GM21619 (cell line): ENCODE results near the gene PDHA1.

ENCODE experiments used
- ATAC-seq: cut with Tn5 transposase; IDR thresholded peaks from one replicate; pipeline ENCODE4 v1.9.1; 2021; ENCODE audit not compliant: unreplicated experiment

PDHA1 gene

DNA sequence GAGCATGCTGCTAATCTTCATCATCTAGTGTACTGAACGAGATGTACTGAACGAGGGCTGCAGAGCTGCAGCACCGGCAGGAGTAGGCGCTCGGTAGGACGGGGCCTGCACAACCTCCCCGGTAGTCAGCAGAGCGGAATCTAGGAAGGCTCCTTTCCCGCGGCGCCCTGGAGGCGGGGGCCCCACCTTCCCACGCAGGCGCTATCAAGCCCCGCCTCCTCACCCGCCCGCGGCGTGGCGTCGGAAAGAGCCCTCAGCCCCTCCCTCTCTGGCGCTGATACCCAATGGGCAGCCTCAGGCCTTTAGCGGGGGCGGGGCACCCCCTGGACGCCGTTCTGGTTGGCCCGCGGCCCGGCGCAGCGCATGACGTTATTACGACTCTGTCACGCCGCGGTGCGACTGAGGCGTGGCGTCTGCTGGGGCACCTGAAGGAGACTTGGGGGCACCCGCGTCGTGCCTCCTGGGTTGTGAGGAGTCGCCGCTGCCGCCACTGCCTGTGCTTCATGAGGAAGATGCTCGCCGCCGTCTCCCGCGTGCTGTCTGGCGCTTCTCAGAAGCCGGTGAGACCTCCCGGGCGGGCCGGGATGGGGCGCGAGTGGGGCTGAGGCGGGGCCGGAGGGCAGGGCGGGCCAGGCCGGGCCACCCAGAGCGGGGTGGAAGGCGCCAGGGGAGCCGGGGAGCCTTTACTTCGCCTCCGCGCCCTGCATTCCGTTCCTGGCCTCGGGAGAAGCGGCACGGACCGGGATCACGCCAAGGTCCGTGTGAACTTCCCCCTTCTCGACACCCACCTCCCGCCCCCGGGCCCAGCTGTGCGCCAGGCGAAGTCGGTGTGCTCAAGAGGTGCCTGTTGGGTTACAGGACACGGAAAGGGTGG, at the start of gene PDHA1:
TSS of gene PDHA1 (plus strand) at position 393 of the 874 bp plus-strand sequence. CDS start at position 504, 111 bp downstream.
- ATAC-seq = peak; percentile 98

DNA sequence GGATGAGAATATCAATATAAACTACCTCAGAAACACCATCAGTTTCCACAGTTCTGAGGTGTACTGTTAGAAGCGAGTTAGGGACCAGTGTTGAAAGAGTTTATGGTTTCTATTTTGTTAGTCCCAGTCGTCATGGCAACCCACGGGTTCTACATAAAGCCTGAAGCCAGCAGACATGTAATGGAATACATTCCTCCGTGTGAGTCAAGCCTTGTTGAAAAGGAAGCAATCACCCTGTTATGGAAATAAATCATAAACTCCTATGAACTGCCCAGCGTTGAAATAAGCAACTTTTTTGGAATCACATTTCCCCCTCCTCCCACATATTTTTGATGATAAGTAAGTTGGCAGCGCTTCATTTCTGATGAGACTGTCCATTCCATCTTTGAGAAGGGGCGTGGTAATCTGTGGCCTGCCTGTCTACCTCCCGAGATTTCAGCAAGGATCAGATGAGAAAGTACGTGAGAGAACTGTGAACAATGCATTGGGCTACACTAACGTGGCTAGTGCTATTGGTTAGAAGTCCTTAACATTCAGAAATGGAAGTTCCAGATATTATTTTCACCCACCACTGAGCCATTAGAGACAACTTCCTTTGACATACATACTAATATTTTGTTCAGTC, 40.4 kb upstream of the PDHA1 start:
- no peak for ATAC-seq

DNA sequence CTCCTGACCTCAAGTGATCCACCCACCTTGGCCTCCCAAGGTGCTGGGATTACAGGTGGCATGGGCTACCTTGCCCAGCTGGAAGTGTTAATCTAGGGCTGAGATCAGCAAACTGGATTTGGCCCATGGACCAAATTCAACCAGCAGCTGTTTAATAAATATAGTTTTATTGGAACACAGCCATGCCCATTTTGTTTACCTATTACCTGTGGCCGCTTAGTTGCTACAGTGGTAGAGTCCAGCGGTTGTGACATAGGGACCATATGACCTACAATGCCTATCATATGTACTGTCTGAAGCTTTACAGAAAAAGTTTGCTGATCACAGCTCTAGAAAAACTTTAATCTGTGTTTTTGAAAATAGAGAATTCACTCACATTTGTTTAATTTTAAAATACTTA, 17.2 kb upstream of the PDHA1 start:
- no peak for ATAC-seq

DNA sequence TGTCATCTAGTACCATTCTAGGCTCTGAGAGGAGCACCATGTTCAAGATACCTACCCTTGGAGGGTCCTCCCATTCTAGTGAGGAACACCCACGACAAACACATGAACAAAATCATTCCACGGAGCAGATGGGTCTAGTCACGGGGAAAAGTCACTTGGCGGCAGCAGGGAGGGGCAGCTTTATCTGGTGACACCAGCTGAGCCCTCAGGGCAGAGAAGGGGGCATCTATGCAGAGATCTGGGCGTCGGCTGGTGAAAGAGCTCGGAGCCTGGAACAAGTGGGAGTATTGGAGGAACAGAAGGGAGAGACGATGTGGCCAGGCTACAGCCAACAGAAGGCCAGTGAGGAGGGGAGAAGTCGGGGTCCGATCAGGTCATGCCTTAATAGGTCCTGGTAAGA, 11.9 kb upstream of the PDHA1 start:
- no peak for ATAC-seq

DNA sequence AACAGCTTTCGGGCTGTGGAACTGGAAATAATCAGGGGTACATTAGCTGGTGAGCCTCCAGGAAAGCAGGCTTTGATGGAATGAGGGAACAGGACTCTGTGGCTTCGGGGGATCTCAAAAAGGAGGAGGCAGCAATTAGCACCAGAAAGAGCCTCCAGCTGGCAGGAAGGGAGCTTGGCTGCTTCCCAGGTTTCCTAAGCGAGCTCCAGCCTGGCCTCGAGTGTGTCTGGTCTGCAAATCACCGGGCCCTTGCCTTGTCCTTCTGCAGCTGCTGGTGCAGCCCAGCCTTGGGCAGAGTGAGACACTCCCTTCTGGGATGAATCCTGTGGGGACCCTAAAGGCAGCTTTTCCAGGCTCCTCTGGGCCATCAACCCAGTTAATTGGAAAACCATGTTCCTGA, 10.7 kb upstream of the PDHA1 start:
- no peak for ATAC-seq

DNA sequence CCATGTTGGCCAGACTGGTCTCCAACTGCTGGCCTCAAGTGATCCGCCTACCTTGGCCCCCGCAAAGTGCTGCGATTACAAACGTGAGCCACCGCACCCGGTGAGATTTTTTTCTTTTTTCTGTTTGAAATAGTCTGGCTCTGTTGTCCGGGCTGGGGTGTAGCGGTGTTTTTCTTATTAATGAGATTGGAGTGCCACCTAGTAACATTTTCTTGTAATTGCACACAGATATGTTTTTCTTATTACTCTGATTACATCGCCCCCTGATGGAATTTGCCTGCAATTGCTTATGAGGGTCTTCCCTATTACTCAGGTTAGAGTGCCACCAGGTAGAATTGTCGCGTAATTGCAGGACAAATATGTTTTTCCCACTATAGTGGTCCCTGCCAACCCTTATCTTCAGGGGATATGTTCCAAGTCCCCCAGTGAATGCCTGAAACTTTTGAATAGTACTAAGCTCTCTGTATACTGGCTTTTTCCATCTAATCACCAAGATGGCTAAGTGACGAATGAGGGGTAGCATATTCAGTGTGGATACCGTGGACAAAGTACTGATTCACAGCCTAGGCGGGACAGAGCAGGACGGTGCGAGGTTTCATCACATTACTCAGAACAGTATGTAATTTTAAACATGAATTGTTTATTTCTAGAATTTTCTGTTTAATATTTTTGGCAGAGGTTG, 8.6 kb upstream of the PDHA1 start:
- no peak for ATAC-seq

DNA sequence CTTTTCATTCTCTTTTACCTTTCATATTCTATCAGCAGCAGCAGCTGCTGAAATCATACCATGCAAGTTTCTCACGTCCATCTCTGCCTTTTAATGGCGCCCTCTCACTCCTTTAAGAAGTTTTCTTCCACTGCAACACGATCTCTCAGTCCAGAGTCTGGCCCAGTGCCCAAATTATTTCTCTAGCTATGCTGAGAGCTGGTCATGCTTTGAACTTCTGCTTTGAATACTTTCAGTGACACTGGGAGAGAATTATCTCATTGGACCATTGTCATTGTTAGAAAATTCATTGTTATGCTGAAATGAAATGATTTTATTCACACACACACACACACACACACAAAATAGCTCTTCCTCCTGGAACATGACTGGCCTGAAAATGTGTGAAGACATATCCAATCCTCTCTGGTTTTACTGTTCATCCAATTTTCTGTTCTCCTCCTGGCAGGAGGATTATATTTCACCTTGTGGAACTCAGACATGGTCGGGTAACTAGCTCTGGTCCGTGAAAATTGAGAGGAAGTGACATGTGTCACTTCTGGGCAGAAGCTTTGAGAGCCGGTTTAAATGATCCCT, 1.3 kb upstream of the PDHA1 start:
- ATAC-seq = no peak

DNA sequence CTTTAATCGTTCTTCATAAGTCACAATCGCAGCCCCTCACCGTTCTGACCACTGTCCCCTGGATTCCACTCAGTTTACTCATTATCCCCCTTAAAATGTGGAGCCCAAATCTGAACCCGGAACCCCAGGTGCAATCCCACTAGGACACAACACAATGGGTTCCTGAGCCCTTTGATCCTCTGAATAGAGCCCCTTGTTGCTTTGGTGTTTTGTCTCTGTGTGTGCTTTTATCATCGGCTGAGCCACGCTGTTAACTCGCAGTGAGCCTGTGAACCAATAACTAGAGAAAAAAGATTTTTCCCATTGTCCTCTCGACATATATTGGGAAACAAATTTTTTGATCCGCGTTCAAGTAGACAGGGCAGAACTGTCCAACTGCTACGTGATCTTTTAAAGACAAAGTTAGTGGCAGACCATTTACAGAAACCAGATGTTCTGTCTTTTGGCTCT, 617 bp upstream of the PDHA1 start:
- ATAC-seq = no peak

DNA sequence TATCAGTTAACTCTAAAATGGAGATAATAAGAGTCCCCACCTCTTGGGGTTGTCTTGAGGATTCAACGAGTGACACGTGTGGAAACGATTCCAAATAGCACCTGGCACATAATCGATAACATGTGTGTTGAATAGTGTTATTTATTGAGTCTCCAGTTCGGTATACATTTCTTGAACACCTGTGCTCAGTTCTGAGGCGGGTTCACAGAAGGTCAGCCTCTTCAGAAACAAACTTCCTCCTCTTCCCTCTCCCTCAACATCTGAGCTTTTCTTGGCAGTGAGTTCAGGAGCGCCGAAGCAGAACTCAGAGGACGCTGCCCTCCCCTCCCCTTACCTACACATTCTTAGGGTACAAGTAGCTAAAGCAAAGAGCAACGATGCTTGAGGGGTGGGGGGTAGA, 934 bp downstream of the PDHA1 start:
- no peak for ATAC-seq

DNA sequence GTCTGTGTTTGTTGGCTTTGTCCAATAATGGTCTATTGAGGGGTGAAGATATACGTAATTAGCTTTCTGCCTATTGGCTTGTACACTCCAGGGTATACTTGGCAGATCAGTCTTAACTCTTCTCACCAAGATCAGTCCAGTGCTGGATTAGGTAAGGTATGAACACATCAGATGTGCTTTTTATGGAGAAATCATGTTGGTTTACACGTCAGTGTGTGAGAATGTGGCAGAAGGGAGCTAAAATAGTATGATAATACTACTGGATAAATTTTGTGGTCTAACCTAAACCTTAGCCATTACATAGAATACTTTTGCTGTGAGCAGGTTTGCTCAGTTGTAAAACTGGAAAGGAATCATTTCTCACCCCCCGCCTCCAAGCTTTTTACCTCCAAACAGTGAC, 4.2 kb downstream of the PDHA1 start:
- ATAC-seq = no peak

DNA sequence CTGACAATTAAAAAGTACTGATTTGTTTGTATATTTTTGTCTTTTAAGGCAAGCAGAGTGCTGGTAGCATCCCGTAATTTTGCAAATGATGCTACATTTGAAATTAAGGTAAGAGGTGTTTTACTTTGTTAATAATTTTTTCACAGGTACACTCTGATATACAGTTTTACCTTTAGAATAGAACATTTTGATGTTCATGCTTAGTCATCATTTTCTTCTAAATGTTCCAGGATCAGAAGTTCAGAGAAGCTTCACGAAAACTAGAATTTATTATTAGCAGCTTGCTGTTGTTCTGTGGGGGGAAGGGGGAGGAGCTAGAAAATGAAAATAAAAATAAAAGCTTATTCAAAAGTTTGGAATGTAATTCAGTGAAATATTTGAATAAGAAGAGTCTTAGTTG, 5.5 kb downstream of the PDHA1 start:
- no peak for ATAC-seq

DNA sequence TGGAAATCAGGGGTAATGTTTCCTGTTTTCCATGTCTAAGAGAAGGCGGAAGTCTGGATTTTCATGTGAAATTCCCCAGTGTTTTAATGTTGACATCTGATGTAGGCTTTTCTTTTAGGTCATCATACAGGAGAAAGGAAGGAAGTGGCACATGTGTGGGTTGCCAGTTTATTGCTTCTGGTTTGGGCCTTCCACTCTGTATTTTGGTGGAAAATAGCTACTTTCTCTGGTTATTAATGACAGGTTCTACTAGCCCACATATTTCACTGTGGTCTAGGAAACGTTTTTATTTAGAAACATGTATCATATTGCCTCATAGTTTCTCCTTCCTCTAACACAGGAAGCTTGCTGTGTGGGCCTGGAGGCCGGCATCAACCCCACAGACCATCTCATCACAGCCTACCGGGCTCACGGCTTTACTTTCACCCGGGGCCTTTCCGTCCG, 7.2 kb downstream of the PDHA1 start:
- peak; percentile 97 for ATAC-seq

DNA sequence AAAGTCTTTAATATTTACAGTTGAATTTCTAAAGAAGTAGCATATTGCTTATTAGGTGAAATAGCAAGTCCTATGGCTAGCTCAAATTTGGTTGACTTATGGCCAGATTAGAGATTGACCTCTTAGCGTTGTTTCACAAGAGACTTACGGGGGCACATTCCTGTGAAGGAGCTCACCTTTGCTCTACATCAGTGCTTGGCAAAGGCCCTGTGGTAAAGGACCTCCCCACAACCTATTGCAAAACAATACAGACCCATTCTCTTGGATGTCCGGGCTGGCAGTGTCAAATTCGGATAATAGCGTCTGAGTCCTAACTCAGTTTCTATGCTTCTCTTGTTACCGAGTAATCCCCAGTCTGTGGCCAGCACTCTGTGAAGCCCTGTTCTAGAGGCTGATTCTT, 10.9 kb downstream of the PDHA1 start:
- ATAC-seq = no peak

DNA sequence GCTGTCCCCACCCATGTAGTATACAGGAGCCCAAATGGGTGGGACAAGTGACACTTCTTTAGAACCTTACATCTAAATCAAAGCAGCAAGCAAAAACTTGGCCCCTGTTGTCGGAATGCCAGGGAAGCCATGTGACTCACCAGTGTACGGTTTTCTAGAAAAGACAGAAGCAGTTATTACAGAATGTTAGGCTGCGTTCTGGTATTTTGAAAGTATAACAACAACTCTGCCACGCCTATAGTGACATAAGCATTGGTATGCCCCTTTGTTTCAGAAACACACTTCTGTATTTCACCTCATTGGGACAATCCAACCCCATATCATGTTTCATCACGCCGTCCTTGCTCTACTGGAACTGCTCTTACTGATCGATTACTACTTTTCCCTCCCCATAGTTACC, 14.8 kb downstream of the PDHA1 start:
- ATAC-seq = no peak

DNA sequence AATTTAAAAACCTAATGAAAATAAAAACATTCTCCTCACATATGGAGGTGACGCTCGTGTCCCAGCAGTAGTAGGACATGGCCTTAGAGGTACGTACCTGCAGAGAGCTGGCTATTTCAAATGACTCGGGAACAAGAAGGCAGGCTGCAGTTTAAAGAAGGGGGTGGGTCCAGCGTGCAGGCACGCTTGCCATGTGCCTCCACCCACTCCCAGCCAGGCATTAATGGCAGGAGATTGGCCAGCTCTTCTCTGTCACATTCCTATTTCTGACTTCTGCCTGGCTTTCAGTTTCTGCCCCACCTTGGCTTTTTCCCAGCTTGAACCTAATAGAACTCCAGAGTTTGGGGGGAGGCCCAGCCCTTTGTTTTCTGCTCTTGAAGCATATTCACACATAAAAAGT, 17.2 kb downstream of the PDHA1 start:
- ATAC-seq = no peak

DNA sequence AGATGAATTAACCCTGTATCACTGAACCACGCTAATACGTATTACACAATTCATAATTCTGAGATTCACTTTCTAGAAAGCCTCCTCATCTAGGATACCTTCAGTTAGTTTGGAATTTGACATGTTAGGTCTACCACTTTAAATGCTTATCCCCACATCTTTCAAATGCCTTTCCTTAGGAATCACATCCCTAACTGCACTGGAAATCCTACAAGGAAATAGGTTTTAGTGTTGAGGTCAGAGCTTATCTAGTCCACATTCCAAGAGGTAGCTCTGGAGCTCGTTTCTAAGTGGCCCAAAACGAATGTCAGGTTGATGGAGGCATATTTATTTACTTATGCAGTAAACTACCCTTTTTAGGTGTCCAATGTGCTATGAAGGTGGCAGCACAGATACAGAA, 18.0 kb downstream of the PDHA1 start:
- ATAC-seq = no peak

DNA sequence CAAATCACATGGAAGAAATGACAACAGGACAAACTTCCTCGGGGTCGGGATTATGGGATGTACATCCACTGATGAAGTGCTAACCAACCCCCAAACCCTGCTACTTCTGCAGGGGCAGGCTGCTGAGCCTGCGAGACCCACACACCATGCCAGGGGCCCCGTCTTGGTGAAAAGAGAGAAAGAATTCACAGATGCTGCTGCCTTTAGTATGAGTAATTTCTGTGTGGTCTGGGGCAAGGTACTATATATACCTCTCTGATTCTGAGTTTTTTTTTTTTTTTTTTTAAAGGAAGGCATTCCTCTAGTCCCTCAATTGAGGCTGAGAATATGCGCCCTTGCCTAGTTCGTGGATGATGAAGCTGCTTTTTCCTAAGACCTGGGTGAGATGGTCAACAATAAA, 24.8 kb downstream of the PDHA1 start:
- no peak for ATAC-seq

DNA sequence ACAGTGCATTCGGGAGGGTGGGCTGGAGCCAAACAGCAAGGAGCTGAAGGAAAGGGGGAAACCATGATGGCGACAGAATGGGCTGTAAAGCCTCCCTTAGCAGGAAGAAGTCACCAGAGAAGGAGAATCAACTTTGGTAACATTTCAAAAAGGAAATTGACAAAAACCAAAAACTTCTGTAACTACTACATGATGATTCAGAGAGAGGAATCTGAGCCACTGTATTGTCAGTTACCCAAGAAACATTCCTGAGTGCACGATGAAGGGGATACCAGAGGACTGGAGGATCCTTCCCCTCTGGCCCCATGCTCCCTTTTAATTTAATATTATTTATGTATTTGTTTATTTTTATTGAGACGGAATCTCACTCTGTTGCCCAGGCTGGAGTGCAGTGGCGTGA, 26.3 kb downstream of the PDHA1 start:
- no peak for ATAC-seq

DNA sequence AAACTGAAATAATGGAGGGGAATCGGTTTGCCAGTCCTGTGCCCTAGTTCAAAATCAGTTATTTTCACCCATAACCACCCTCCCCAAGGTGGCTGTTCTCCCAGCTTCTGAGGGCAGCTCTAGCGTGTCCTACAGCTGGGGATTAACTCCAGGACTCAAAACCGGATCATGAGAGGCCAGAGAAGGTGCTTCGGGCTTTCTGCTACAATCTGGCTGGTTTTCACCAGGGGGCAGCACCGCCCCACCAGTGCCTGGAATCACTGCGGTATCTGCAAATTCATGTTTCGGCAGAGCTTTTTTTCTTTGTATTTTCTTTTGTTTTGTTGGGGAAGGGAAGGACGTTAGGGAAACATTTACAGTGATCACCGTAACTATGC, 28.4 kb downstream of the PDHA1 start:
- peak; percentile 87 for ATAC-seq

DNA sequence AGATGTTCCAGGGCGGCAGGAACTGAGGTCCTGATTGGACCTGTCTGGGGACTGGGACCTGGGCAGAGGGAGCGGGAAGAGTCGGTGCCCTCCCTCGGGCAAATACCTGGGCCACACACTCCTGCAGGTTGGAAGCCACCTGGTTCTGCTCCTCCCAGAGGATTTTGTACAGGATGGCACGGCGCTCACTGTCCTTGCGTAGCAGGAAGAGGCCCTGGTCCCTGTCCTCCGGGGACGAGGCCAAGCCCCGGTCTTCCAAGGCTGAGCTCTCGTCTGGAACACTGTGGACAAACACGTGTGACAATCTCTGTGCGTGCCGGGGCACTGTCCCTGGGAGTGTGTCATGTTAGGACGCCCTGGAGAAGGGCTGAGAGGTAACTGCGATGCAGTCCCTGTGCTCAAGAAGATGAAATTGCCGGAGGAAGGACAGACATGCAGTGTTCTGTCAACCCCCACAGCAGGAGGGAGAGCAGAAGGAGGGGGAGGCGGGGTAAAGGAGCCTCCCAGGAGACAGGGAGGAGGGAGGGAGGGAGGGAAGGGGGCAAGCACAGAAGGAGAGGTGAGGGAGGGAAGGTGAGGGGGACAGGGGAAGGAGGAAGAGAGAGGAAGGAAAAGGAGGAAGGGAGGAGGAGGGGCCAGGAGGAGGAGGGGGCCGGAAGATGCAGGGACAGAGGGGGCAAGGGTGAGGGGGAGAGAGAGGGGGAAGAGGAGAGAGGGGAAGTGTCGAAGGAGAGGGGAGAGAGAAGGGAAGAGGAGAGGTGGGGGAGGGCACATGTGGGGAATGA, 29.0 kb downstream of the PDHA1 start:
- peak; percentile 30 for ATAC-seq
